H9 (cell line): ENCODE results near the gene USP6NL. TPM values are rescaled to one million over a fixed set of nuclear protein-coding genes. Genes with fewer than 3 reads are reported as not detected.

Source experiments
- DNase-seq: peaks from one replicate; pipeline ENCODE4 v3.0.0-alpha.2; 2017
- H2AFZ ChIP-seq: one replicate; pipeline ENCODE4 v1.6.1; 2013; ENCODE audit warnings: mild to moderate bottlenecking, low read length, control low read depth, moderate library complexity
- H2AK5ac ChIP-seq: 2 replicates; pipeline ENCODE4 v1.6.1; 2013; ENCODE audit warnings: low read length, control low read depth, mixed read lengths; ENCODE audit not compliant: insufficient read length
- H2BK120ac ChIP-seq: one replicate; pipeline ENCODE4 v1.6.1; 2013; ENCODE audit warnings: low read depth, mild to moderate bottlenecking, low read length, control low read depth, inconsistent platforms; ENCODE audit not compliant: poor library complexity, severe bottlenecking
- H2BK12ac ChIP-seq: 2 replicates; pipeline ENCODE4 v1.6.1; 2013; ENCODE audit warnings: low read length, control low read depth, mixed read lengths, low read depth; ENCODE audit not compliant: insufficient read length
- H2BK15ac ChIP-seq: 2 replicates; pipeline ENCODE4 v1.6.1; 2013; ENCODE audit warnings: low read depth, low read length, control low read depth
- H2BK20ac ChIP-seq: one replicate; pipeline ENCODE4 v1.6.1; 2013; ENCODE audit warnings: low read depth, mild to moderate bottlenecking, low read length, control low read depth, inconsistent platforms; ENCODE audit not compliant: poor library complexity, severe bottlenecking
- H2BK5ac ChIP-seq: 2 replicates; pipeline ENCODE4 v1.6.1; 2013; ENCODE audit warnings: low read length, control low read depth, mixed read lengths; ENCODE audit not compliant: insufficient read length
- H3K14ac ChIP-seq: 2 replicates; pipeline ENCODE4 v1.6.1; 2013; ENCODE audit warnings: low read length, control low read depth; ENCODE audit not compliant: insufficient read depth
- H3K18ac ChIP-seq: 2 replicates; pipeline ENCODE4 v1.6.1; 2013; ENCODE audit warnings: low read depth, mild to moderate bottlenecking, mixed read lengths, low read length, control low read depth; ENCODE audit not compliant: insufficient read length
- H3K23ac ChIP-seq: 2 replicates; pipeline ENCODE4 v1.6.1; 2013; ENCODE audit warnings: low read length, control low read depth, mixed read lengths, low read depth; ENCODE audit not compliant: insufficient read length
- H3K23me2 ChIP-seq: 2 replicates; pipeline ENCODE4 v1.6.1; 2013; ENCODE audit warnings: low read depth, mild to moderate bottlenecking, mixed read lengths, low read length, control low read depth; ENCODE audit not compliant: insufficient read length, poor library complexity, severe bottlenecking
- H3K27ac ChIP-seq: 2 replicates; pipeline ENCODE4 v1.5.1; 2013; ENCODE audit warnings: low read length, control low read depth, mixed read lengths, low read depth; ENCODE audit not compliant: insufficient read length
- H3K27me3 ChIP-seq: 2 replicates; pipeline ENCODE4 v1.6.1; 2013; ENCODE audit warnings: low read length, control low read depth, inconsistent platforms; ENCODE audit not compliant: insufficient read depth
- H3K4ac ChIP-seq: 2 replicates; pipeline ENCODE4 v1.6.1; 2013; ENCODE audit warnings: low read depth, mild to moderate bottlenecking, control low read depth, inconsistent platforms, low read length, moderate library complexity
- H3K4me1 ChIP-seq: 2 replicates; pipeline ENCODE4 v1.6.1; 2013; ENCODE audit warnings: low read length, control low read depth, inconsistent platforms; ENCODE audit not compliant: insufficient read depth
- H3K4me2 ChIP-seq: 2 replicates; pipeline ENCODE4 v1.6.1; 2013; ENCODE audit warnings: low read length, control low read depth, mixed read lengths; ENCODE audit not compliant: insufficient read length, insufficient read depth
- H3K56ac ChIP-seq: 2 replicates; pipeline ENCODE4 v1.6.1; 2013; ENCODE audit warnings: low read depth, mild to moderate bottlenecking, mixed read lengths, low read length, control low read depth; ENCODE audit not compliant: insufficient read length
- H3K79me1 ChIP-seq: 2 replicates; pipeline ENCODE4 v1.6.1; 2013; ENCODE audit warnings: low read depth, mild to moderate bottlenecking, moderate library complexity, low read length, control low read depth, inconsistent platforms; ENCODE audit not compliant: insufficient read depth, poor library complexity, severe bottlenecking
- H3K79me2 ChIP-seq: 2 replicates; pipeline ENCODE4 v1.6.1; 2013; ENCODE audit warnings: low read length, control low read depth, inconsistent platforms; ENCODE audit not compliant: insufficient read depth
- H3K9ac ChIP-seq: 2 replicates; pipeline ENCODE4 v1.6.1; 2013; ENCODE audit warnings: low read length, control low read depth, mixed read lengths; ENCODE audit not compliant: insufficient read length; ENCODE audit errors: extremely low read depth
- H3K9me3 ChIP-seq: one replicate; pipeline ENCODE4 v1.6.1; 2013; ENCODE audit warnings: low read depth, low read length, inconsistent platforms; ENCODE audit not compliant: control insufficient read depth
- H3T11ph ChIP-seq: one replicate; pipeline ENCODE4 v1.6.1; 2013; ENCODE audit warnings: mild to moderate bottlenecking, low read length, control low read depth, inconsistent platforms
- H4K20me1 ChIP-seq: one replicate; pipeline ENCODE4 v1.6.1; 2013; ENCODE audit not compliant: control insufficient read depth, insufficient read length, insufficient read depth
- H4K5ac ChIP-seq: 2 replicates; pipeline ENCODE4 v1.6.1; 2013; ENCODE audit warnings: low read depth, mild to moderate bottlenecking, mixed read lengths, low read length, control low read depth; ENCODE audit not compliant: insufficient read length
- H4K8ac ChIP-seq: replicated peaks from 2 replicates; pipeline ENCODE4 v1.6.1; 2013; ENCODE audit warnings: low read length, control low read depth, mixed read lengths, low read depth; ENCODE audit not compliant: insufficient read length
- H4K91ac ChIP-seq: 2 replicates; pipeline ENCODE4 v1.6.1; 2013; ENCODE audit warnings: low read depth, mild to moderate bottlenecking, moderate library complexity, mixed read lengths, low read length, control low read depth; ENCODE audit not compliant: insufficient read length
- H3K27ac Mint-ChIP-seq, 3 experiments: 2 replicates in 2 of 3; 3 replicates in 1 of 3; pipeline ENCODE4 v1.8.0; 2020 to 2021; ENCODE audit warnings: mixed read lengths in 3 of 3, mild to moderate bottlenecking in 1 of 3, moderate library complexity in 1 of 3
- H3K27me3 Mint-ChIP-seq: 2 replicates; pipeline ENCODE4 v1.8.0; 2021; ENCODE audit warnings: low read depth, mild to moderate bottlenecking, moderate library complexity, mixed read lengths
- H3K36me3 Mint-ChIP-seq, 3 experiments: 2 replicates in 2 of 3; 3 replicates in 1 of 3; pipeline ENCODE4 v1.8.0; 2020 to 2021; ENCODE audit warnings: low read depth in 3 of 3, mixed read lengths in 3 of 3; ENCODE audit not compliant: insufficient read depth in 1 of 3
- H3K4me1 Mint-ChIP-seq, 2 experiments: 2 replicates each; pipeline ENCODE4 v1.8.0; 2020; ENCODE audit warnings: mixed read lengths in 2 of 2
- H3K4me3 Mint-ChIP-seq, 2 experiments: 2 replicates in 1 of 2; 3 replicates in 1 of 2; pipeline ENCODE4 v1.8.0; 2020 to 2021; ENCODE audit warnings: mild to moderate bottlenecking in 2 of 2, mixed read lengths in 2 of 2, moderate library complexity in 1 of 2
- H3K9me3 Mint-ChIP-seq, 2 experiments: 2 replicates in 1 of 2; 3 replicates in 1 of 2; pipeline ENCODE4 v1.8.0; 2020; ENCODE audit warnings: mild to moderate bottlenecking in 2 of 2, mixed read lengths in 2 of 2, moderate library complexity in 1 of 2
- CTCF ChIP-seq: fragments of 200-600 bp; sonication (generic); conservative IDR thresholded peaks from 3 replicates; pipeline ENCODE4 v1.8.0; 2021; ENCODE audit warnings: antibody characterized with exemption, mild to moderate bottlenecking
- WGBS: extraction: QIAGEN DNeasy Blood & Tissue Kit; methylation state at CpG from one replicate; pipeline ENCODE4 v1.1.7; 2013; ENCODE audit warnings: missing lambda C conversion rate, low lambda C conversion rate, mixed read lengths; ENCODE audit not compliant: insufficient read length; ENCODE audit errors: extremely low coverage; 5-methylcytosine and 5-hydroxymethylcytosine counted together
- total RNA-seq: library from RNA; stranded (reverse); gene quantifications from 2 replicates; pipeline ENCODE4 v1.2.1, GENCODE V29; 2021

The USP6NL gene
- total RNA-seq, 1 experiment from 2014 or later: 28.3 TPM

- no peak overlapping the region for H3K23ac ChIP-seq
- H3K27me3 ChIP-seq: no peaks in the 10 kb centered on the region
- H3K56ac ChIP-seq: no peak overlapping the region
- no peak overlapping the region for H2BK120ac ChIP-seq
- H3K4ac ChIP-seq: no peak overlapping the region
- no peak overlapping the region for H3K4me2 ChIP-seq
- WGBS: no CpG with 5 or more reads among the region's 3 CpGs
- no peak overlapping the region for H3T11ph ChIP-seq
- no peaks in the 10 kb centered on the region for H3K79me2 ChIP-seq
- H3K9me3 Mint-ChIP-seq: no peaks in the 10 kb centered on the region
- no peaks in the 10 kb centered on the region for H3K23me2 ChIP-seq
- H3K27ac ChIP-seq: no peak overlapping the region
- H3K14ac ChIP-seq: no peak overlapping the region
- no peak for TF ChIP-seq CTCF
- H3K4me1 ChIP-seq: no peaks in the 10 kb centered on the region
- H4K8ac ChIP-seq: no peak overlapping the region
- H3K79me1 ChIP-seq: peaks cover 5% of the 10 kb centered on the region
- H3K9ac ChIP-seq: no peak overlapping the region
- no peak overlapping the region for H3K4me3 Mint-ChIP-seq
- H3K36me3 Mint-ChIP-seq: peaks cover 0 to 4% (median 0%) of the 10 kb centered on the region in 3 experiments; a peak in 2 of 7 replicates
- H3K4me1 Mint-ChIP-seq: peaks cover 8% of the 10 kb centered on the region in 2 experiments
- H4K20me1 ChIP-seq: no peaks in the 10 kb centered on the region
- no peak overlapping the region for H2BK12ac ChIP-seq
- H2BK5ac ChIP-seq: no peak overlapping the region
- H3K18ac ChIP-seq: no peak overlapping the region
- H3K9me3 ChIP-seq: no peaks in the 10 kb centered on the region
- no peak overlapping the region for H2BK15ac ChIP-seq
- no peak overlapping the region for H2AK5ac ChIP-seq
- H3K27me3 Mint-ChIP-seq: no peaks in the 10 kb centered on the region
- no peak overlapping the region for H3K27ac Mint-ChIP-seq
- no peak overlapping the region for H4K5ac ChIP-seq
- no peak overlapping the region for H4K91ac ChIP-seq
- H2AFZ ChIP-seq: no peak overlapping the region
- H2BK20ac ChIP-seq: no peak overlapping the region
- no peak for DNase-seq
Observed at GRCh38 chr10:11512596-11512995, 98.9 kb downstream of the USP6NL start.
